GM19455 (cell line): ENCODE measurements around the gene HNRNPUL1.
"Not testable (repeated sequence)": the region's sequence is repeated elsewhere in the genome, so short reads cannot be mapped to it uniquely, and the experiment has no call there.

Source experiments
- ATAC-seq: cut with Tn5 transposase; IDR thresholded peaks from one replicate; pipeline ENCODE4 v1.9.1; 2021; ENCODE audit not compliant: unreplicated experiment

Gene HNRNPUL1

DNA sequence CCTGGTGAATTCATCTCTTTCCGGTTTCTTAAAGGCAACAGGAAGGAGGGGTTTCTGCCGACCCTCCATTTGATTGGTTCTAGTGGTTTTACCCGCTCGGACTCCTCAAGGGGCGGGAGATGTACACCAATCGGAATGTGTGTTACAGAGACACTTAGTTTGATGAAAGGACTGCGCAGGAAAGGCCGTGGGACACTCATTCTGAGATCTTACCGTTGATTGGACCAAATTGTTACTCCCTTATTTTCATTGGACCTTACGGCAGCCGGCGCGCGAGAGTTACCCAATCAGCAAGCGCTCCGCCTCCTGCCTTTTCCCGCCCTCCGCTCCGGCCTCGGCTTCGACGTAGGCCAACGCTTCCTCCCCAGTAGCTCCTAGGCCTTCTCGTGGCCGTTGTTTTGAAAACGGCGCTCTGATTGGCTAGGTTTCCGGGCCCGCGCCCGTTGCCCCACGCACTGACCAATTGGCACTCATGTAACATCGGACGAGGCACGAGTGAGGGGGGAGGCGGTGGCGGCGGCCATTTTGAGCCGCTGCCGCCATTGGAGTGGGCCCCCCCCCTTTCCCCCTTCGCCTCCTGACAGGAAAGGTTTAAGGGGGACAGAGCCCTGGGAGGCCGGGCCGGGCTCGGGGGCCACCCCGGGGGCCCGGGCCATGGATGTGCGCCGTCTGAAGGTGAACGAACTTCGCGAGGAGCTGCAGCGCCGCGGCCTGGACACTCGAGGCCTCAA lies at the start of gene HNRNPUL1:
Gene HNRNPUL1 (plus strand): TSS at position 523 of the 731 bp plus-strand sequence. CDS start 132 bp downstream, at position 655.
- peak; percentile 65 for ATAC-seq

- no peak for ATAC-seq
Measured at GRCh38 chr19:41217741-41218140, 46.4 kb upstream of the HNRNPUL1 start.

- no peak for ATAC-seq
Measured at GRCh38 chr19:41218249-41218614, 45.9 kb upstream of the HNRNPUL1 start.

GRCh38 chr19:41218615-41219507 lies 45.3 kb upstream of the HNRNPUL1 start, which contains the start of gene AXL:
Gene AXL (plus strand): TSS chr19:41219223. CDS start chr19:41219393, 170 bp downstream.
- no peak for ATAC-seq

DNA sequence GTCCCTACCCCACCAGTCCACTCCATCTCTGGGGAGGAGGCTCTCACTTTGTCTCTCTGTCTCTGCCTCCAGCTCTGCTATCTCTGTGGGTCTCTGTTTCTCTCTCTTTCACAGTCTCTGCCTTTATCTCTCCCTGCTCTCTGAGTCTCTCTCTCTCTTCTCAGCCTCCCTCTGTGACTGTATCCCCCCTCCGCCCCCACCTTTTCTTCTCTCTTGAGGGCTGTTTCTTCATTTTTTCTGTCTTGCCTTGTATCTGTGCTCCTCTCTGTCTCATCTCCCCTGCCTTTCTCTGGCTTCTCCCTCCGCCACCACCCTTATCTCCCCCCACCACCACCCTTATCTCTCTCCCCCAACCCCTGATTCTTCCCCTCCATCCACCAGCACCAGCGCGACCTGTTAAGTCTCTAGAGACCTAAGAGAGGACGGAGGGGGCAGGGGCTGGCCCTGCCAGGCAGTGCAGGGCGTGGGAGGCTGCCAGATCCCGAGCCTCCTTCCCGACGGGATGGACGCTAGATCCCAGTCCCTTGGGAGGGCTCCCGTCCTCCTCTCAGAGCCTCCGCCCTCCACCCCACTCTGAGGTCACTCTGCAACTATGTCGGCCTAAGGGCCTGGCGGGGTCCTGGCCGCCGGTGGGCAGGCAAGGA lies 44.1 kb upstream of the HNRNPUL1 start:
- ATAC-seq: no peak

- ATAC-seq: no peak
Measured at GRCh38 chr19:41220811-41221210, 43.4 kb upstream of the HNRNPUL1 start.

DNA sequence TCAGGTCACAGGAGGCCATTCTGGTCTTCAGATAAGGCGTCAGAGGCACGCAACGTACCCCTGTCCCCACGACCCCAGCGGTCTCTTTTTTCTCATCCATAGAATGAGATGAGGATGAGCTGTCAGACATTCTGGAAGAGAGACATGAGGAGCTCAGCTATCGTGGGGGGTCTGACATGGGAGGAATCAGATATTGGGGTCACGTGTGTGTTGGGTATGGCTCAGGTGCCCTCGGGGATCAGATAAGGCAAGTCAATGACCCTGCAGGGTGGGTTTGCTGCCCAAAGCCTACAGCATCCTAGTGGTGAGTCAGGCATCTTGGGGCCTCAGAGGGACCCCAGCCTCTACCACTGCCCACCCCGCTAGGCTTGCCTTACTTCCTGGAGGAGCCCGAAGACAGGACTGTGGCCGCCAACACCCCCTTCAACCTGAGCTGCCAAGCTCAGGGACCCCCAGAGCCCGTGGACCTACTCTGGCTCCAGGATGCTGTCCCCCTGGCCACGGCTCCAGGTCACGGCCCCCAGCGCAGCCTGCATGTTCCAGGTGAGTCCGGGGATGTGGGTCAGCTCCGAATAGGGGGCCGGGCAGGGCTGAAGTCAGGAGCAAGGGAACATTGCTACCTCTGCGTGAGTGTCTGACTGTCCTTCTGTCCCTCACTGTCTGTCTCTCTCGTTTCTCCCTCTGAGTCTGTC lies 42.5 kb upstream of the HNRNPUL1 start:
- ATAC-seq: no peak

DNA sequence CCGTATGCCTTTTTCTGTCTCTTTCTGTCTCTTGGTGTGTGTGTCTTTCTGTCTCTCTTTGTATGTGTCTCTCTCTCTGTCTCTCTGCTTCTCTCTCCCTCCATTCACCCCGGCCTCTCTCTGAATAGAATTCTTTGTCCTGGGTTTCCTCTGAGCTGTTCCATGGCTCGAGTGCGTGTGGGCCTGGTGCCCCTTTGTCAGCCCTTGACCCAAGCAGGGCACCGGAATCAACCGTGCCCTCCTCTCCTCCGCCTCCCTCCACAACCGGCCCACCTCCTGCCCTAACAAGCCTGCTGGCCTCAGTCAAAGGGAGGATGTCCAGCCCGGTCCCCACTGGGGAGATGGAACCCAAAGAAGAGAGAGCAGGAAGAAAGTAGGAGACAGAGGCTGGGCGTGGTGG lies 41.9 kb upstream of the HNRNPUL1 start:
- no peak for ATAC-seq

DNA sequence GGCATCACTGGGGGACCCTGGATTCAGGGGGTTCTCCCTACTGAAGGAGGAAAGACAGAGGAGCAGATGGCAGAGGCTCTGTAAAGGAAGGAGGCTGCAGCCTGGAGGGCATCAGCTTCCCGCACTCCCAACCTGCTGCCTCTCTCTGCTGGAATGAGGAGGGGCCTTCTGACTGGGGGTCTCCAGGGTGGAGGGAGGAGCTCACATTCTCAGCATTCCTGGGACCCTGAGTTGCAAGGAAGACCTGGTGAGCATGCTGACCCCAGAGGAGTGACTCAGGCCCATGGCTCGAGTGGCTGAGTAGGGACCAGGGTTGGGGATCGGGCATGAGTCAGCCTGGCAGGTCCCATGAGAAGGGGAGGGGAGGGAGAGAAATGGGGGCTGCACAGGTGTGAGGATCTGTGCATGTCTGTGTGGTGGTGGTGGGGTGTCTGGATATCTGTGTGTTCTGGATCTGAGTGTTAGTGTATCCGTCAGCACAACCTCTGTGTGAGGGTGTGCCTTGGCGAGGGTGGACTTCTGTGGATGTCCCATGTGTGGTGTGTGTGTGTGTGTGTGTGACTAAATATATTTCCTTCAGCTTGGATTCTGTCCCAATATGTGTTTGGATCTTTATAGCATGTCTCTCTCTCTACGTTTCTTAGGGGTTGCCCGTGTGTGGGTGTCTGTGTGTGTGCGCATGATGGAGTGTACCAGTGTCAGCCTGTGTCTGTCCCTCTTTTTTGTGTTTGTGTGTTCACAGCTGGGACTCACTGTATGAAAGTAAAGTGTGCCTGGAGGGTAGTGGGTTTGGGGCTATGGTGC lies 40.5 kb upstream of the HNRNPUL1 start:
- no peak for ATAC-seq

DNA sequence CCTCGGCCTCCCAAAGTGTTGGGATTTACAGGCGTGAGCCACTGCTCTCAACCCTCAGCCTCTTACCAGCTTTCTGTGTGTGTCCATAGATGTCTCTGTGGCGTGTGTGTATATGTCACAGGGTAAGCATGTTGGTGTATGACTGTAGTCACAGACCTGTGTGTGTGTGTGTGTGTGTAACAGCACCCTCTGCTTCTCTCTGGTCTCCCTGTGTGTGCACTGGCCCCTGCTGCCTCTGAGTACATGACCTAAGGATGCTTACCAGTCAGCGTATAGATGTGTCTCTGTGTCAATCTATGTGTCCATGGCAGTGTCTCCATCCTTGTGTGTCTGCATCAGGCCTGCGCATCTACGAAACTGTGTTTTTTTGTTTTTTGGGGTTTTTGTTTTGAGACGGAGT lies 39.5 kb upstream of the HNRNPUL1 start:
- ATAC-seq: no peak

DNA sequence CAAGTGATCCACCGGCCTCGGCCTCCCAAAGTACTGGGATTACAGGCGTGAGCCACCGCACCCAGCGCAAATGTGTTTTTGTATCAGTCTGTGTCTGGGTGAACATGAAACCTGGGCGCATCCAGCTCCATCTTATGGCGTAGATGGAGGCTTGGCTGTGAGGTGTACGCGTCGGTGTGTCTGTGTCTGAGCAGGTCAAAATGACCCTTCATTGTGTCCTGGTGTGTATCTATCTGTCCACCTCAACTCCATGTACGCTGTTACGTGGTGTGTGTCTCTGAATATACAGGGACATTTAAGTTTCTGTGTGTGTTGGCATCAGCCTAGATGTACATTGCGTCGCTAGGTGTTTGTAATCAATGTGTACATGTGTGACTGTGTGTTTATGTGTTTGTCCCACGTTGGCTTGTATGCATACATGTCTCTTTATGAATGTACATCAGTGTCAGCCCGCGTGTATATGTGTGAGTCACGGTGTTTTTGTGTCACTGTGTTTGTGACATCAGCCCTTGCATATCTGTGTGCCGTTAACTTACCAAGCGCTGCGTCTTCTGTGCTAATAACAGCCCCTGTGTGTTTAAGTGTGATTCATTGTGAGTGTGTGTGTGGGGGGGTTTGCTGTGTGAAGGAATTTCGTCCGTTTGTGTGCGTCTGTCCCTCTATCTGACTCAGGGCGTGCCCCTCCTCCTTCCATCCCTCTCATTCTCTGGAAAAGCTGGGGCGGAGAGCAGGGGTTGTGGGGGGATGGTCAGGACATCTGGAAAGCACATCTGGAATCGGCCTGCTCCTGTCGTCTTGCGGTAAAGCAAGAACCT lies 38.7 kb upstream of the HNRNPUL1 start:
- no peak for ATAC-seq

DNA sequence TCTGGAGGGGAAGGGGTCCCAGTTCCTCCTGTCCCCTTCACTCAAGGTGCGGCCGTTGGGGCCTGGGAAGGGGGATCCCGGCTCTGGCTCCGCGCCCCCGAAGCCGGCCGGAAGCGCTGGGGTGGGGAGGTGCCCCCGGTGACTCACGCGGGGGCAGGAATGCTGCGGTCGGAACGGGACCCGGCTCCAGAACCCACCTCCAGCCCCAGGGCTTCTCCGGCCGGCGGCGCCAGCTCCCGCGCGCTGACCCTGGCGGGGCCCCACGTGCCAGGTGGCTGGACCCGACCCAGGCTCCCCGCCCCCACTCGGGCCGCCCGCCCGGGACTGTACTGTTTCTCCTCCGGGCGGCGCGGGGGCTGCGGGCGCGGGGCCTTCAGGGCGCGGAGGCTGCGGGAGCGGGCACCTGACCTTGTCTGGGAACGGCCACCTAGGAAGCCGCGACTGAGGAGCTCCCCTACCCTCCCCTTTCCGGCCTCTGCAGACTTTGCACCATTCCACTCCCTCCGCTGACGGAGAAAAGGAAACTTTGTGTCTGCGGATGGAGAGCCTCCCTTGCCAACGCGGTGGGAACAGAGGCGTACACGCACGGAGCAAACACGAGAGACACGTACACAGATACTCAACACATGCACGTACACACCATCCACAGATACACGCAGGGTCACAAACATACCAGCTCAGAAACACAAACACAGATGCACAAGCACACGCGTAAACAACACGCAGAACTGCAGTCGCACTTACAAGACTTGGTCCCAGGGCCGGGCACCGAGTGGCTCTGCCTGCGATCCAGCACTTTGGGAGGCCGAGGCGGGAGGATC lies 37.9 kb upstream of the HNRNPUL1 start:
- ATAC-seq: no peak

DNA sequence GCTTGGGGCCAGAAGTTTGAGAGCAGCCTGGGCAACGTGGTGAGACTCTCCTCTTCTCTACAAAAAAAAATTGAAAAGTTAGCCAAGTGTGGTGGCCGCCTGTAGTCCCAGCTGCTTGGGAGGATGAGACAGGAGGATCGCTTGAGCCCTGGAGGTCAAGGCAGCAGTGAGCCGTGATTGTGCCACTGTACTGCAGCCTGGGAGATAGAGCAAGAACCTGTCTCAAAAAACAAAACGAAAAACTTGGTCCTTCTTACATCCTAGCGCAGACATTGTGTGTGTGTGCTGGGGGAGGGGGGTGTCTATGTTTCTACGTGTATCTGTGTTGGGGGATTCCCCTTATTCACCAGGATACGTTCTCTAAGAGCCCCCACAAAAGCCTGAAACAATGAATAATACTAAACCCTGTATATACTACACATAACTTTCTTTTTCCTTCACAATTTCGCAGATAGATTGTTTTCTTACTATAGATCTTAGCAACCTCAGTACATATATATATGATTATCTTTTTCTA lies 37.2 kb upstream of the HNRNPUL1 start:
- ATAC-seq: no peak

GRCh38 chr19:41228486-41228885 lies 35.7 kb upstream of the HNRNPUL1 start:
- ATAC-seq: no peak

- ATAC-seq: not testable (repeated sequence)
Measured at GRCh38 chr19:41229338-41229737, 34.8 kb upstream of the HNRNPUL1 start.

GRCh38 chr19:41230067-41230857 lies 33.9 kb upstream of the HNRNPUL1 start:
- no peak for ATAC-seq

DNA sequence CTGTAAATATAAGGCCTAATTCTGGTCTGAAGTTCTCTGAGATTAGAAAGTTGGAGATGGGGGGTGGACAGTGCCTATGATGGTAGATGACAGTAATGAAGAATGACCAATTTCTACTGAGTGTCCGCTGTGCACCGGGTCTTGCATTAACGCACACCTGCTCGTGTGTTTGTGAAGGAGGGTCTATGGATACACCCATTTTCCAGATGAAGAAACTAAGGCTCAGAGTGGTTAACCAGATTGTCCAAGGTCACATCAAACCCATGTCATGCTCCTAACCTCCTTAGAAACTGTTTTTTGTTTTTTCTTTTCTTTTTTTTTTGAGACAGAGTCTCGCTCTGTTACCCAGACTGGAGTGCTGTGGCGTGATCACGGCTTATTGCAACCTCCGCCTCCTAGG lies 31.5 kb upstream of the HNRNPUL1 start:
- no peak for ATAC-seq
